SU-DHL-6 (cell line): ENCODE results near the gene SLC22A25.
"Not testable (repeated sequence)": the region's sequence is repeated elsewhere in the genome, so short reads cannot be mapped to it uniquely, and the experiment has no call there.

Experiments
- H2AFZ ChIP-seq: fragments of 200-600 bp; sonication (generic); 2 replicates; pipeline ENCODE4 v1.6.1; 2014; ENCODE audit warnings: low read depth, mild to moderate bottlenecking, moderate library complexity, mixed read lengths, antibody characterized with exemption, low read length; ENCODE audit not compliant: severe bottlenecking
- H3F3A ChIP-seq: fragments of 200-600 bp; shearing (Covaris generic); 2 replicates; pipeline ENCODE4 v1.6.0; 2016; ENCODE audit warnings: antibody characterized with exemption, mild to moderate bottlenecking; ENCODE audit not compliant: insufficient read depth
- H3K27ac ChIP-seq: fragments of 200-600 bp; sonication (generic); 2 replicates; pipeline ENCODE4 v1.5.1; 2016; ENCODE audit warnings: low read depth, mild to moderate bottlenecking, low read length, moderate library complexity, mixed read lengths
- H3K27me3 ChIP-seq: fragments of 200-600 bp; sonication (generic), shearing (Covaris generic); 2 replicates; pipeline ENCODE4 v1.6.0; 2014; ENCODE audit warnings: mild to moderate bottlenecking, low read length
- H3K36me3 ChIP-seq: fragments of 200-600 bp; sonication (generic); 2 replicates; pipeline ENCODE4 v1.6.1; 2014; ENCODE audit warnings: mild to moderate bottlenecking, low read length, mixed read lengths
- H3K4me2 ChIP-seq: fragments of 300-600, 200-600 bp; shearing (Covaris generic), sonication (generic); 2 replicates; pipeline ENCODE4 v1.6.0; 2014; ENCODE audit warnings: low read length, low read depth, mild to moderate bottlenecking; ENCODE audit not compliant: poor library complexity, severe bottlenecking
- H3K4me3 ChIP-seq: fragments of 200-600 bp; sonication (generic); 2 replicates; pipeline ENCODE4 v1.5.1; 2014; ENCODE audit warnings: antibody characterized with exemption, low read length, mild to moderate bottlenecking, mixed read lengths; ENCODE audit not compliant: insufficient read depth, poor library complexity, severe bottlenecking
- H3K79me2 ChIP-seq: fragments of 200-600 bp; sonication (generic); 2 replicates; pipeline ENCODE4 v1.6.1; 2014; ENCODE audit warnings: mild to moderate bottlenecking, low read length, moderate library complexity; ENCODE audit not compliant: insufficient read depth
- H3K9ac ChIP-seq: fragments of 200-600 bp; sonication (generic); 2 replicates; pipeline ENCODE4 v1.7.0; 2014; ENCODE audit warnings: mild to moderate bottlenecking, low read length
- H3K9me2 ChIP-seq: fragments of 200-600 bp; sonication (generic); replicated peaks from 2 replicates; pipeline ENCODE4 v1.6.1; 2014; ENCODE audit warnings: low read length; ENCODE audit not compliant: insufficient read depth
- H3K9me3 ChIP-seq: fragments of 200-600 bp; sonication (generic); 2 replicates; pipeline ENCODE4 v1.6.1; 2014; ENCODE audit warnings: low read length, mixed read lengths; ENCODE audit not compliant: insufficient read depth
- H4K20me1 ChIP-seq: fragments of 200-600 bp; sonication (generic); 2 replicates; pipeline ENCODE4 v1.6.1; 2014; ENCODE audit warnings: low read depth, mild to moderate bottlenecking, antibody characterized with exemption, low read length, moderate library complexity, mixed read lengths
- EZH2phosphoT487 ChIP-seq: fragments of 200-600 bp; sonication (generic), shearing (Covaris generic); conservative IDR thresholded peaks from 2 replicates; pipeline ENCODE4 v1.6.1; 2018; ENCODE audit warnings: mild to moderate bottlenecking, antibody characterized with exemption, low read length, moderate library complexity, mixed read lengths
- TF ChIP-seq, protein P1 (sequence below): fragments of 200-600 bp; sonication (generic); IDR thresholded peaks from one replicate; pipeline ENCODE4 v1.5.1; 2017; ENCODE audit warnings: antibody characterized with exemption, mild to moderate bottlenecking, low read length, moderate library complexity; ENCODE audit not compliant: insufficient read depth, poor library complexity, severe bottlenecking

SLC22A25 gene

DNA sequence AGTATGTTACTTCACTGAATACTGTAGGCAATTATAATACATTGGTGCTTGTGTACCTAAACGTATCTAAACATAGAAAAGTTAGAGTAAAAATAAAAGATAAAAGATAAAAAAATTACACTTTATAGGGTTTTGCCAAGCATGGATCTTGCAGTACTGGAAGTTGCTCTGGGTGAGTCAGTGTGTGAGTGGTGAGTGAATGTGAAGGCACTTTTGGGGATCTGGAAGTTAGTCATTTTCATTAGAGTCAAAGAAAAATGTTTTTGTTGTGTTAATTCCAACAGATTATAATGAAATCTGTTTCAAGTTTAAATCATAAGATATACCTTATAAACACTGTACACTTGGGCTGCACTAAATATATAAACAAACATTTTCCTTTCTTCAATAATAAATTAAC, 3.3 kb downstream of the SLC22A25 start:
- H3F3A ChIP-seq = no peaks in the 10 kb centered on the region
- no peak overlapping the region for H3K27ac ChIP-seq
- no peaks in the 10 kb centered on the region; the same call in 1 of the 2 replicates for H3K9me3 ChIP-seq
- H3K4me2 ChIP-seq = no peak overlapping the region
- H3K9me2 ChIP-seq = no peaks in the 10 kb centered on the region
- TF ChIP-seq, protein P1, sequence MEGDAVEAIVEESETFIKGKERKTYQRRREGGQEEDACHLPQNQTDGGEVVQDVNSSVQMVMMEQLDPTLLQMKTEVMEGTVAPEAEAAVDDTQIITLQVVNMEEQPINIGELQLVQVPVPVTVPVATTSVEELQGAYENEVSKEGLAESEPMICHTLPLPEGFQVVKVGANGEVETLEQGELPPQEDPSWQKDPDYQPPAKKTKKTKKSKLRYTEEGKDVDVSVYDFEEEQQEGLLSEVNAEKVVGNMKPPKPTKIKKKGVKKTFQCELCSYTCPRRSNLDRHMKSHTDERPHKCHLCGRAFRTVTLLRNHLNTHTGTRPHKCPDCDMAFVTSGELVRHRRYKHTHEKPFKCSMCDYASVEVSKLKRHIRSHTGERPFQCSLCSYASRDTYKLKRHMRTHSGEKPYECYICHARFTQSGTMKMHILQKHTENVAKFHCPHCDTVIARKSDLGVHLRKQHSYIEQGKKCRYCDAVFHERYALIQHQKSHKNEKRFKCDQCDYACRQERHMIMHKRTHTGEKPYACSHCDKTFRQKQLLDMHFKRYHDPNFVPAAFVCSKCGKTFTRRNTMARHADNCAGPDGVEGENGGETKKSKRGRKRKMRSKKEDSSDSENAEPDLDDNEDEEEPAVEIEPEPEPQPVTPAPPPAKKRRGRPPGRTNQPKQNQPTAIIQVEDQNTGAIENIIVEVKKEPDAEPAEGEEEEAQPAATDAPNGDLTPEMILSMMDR = no peak
- no peak for TF ChIP-seq EZH2phosphoT487
- H3K79me2 ChIP-seq = no peaks in the 10 kb centered on the region
- H4K20me1 ChIP-seq = no peaks in the 10 kb centered on the region
- H3K27me3 ChIP-seq = no peaks in the 10 kb centered on the region
- H3K9ac ChIP-seq = no peak overlapping the region
- no peak overlapping the region for H3K4me3 ChIP-seq
- H2AFZ ChIP-seq = no peak overlapping the region
- no peaks in the 10 kb centered on the region for H3K36me3 ChIP-seq

DNA sequence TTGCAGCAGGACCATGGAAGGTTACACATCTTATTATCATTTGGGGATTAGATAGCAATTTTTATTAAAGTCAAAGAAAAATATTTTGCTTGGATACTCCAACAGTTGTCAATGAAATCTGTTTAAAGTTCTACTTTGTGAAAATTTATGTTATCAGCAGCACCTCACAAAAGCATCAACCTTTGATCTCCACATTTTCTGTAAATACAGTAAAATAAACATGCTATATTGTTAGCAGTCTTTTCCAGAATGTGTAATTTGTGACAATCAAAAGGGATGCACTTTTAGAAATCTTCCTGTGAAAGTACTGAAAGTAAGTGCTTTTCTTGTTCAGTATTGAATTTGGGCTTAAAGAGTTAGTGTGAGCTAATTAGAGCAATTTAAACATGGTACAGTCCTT, 4.1 kb downstream of the SLC22A25 start:
- no peaks in the 10 kb centered on the region for H3K9me2 ChIP-seq

DNA sequence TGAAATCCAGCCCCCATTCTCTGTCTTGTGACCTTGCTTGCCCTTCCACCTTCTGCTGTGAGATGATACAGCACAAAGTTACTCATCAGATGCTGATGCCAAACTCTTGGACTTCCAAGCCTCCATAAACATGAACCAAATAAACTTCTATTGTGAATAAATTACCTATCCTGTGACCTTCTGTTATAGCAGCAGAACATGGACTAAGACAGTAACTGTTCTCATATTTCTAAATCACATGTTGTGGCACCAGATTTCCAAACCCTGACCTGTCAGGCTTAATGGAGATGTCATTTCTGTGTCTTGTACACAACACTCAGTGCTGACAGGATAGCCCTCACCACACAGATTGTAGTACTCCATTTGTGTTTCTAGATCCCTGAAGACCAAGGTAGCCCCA, 6.0 kb downstream of the SLC22A25 start:
- H3K27me3 ChIP-seq = no peaks in the 10 kb centered on the region
- H3K9ac ChIP-seq = no peak overlapping the region
- no peaks in the 10 kb centered on the region for H3F3A ChIP-seq
- no peak for TF ChIP-seq EZH2phosphoT487
- TF ChIP-seq, protein P1 = no peak
- H3K4me3 ChIP-seq = no peak overlapping the region
- H3K9me2 ChIP-seq = no peaks in the 10 kb centered on the region
- no peaks in the 10 kb centered on the region for H3K79me2 ChIP-seq
- no peak overlapping the region for H3K27ac ChIP-seq
- H3K36me3 ChIP-seq = no peaks in the 10 kb centered on the region
- H2AFZ ChIP-seq = no peak overlapping the region
- no peak overlapping the region for H3K4me2 ChIP-seq
- H3K9me3 ChIP-seq = no peaks in the 10 kb centered on the region; the same call in 1 of the 2 replicates
- no peaks in the 10 kb centered on the region for H4K20me1 ChIP-seq

More for the DNA sequence above, 4.1 kb downstream of the SLC22A25 start:
- Histone ChIP-seq H3K4me3 (no peak overlapping the region), H4K20me1 (no peaks in the 10 kb centered on the region), H3K4me2 (no peak overlapping the region), H3K27ac (no peak overlapping the region), H3K27me3 (no peaks in the 10 kb centered on the region), H2AFZ (no peak overlapping the region), H3K9me3 (no peaks in the 10 kb centered on the region; the same call in 1 of the 2 replicates), H3K79me2 (no peaks in the 10 kb centered on the region), H3K36me3 (no peaks in the 10 kb centered on the region), H3F3A (no peaks in the 10 kb centered on the region), H3K9ac (no peak overlapping the region)
- TF ChIP-seq, protein P1 = no peak
- no peak for TF ChIP-seq EZH2phosphoT487

DNA sequence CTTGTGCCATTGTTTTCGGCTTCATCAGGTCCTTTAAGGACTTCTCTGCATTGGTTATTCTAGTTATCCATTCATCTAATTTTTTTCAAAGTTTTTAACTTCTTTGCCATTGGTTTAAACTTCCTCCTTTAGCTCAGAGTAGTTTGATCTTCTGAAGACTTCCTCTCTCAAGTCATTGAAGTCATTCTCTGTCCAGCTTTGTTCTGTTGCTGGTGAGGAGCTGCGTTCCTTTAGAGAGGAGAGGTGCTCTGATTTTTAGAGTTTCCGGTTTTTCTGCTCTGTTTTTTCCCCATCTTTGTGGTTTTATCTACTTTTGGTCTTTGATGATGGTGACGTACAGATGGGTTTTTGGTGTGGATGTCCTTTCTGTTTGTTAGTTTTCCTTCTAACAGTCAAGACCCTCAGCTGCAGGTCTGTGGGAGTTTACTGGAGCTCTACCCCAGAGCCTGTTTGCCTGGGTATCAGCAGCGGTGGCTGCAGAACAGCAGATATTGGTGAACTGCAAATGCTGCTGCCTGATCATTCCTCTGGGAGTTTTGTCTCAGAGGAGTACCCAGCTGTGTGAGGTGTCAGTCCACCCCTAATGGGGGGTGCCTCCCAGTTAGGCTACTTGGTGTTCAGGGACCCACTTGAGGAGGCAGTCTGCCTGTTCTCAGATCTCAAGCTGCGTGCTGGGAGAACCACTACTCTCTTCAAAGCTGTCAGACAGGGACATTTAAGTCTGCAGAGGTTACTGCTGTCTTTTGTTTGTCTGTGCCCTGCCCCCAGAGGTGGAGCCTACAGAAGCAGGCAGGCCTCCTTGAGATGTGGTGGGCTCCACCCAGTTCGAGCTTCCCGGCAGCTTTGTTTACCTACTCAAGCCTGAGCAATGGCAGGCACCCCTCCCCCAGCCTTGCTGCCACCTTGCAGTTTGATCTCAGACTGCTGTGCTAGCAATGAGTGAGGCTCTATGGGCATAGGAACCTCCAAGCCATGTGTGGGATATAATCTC, 7.6 kb downstream of the SLC22A25 start:
- not testable (repeated sequence) for H3K27ac ChIP-seq, H4K20me1 ChIP-seq

More for the DNA sequence above, 7.6 kb downstream of the SLC22A25 start:
- H3K36me3 ChIP-seq, H2AFZ ChIP-seq, H3K79me2 ChIP-seq, H3K4me3 ChIP-seq, H3K9me2 ChIP-seq, H3K9ac ChIP-seq, H3K27me3 ChIP-seq, H3F3A ChIP-seq, H3K4me2 ChIP-seq, H3K9me3 ChIP-seq: not testable (repeated sequence)
